C4-2B (cell line): ENCODE results near the gene CALCB.

ENCODE experiments used
- H3K27ac ChIP-seq: fragments of 450-650 bp; 2 replicates; pipeline ENCODE4 v1.5.1; 2017
- CTCF ChIP-seq: fragments of 450-650 bp; conservative IDR thresholded peaks from 2 replicates; pipeline ENCODE4 v1.5.1; 2017; ENCODE audit warnings: mild to moderate bottlenecking
- ZFX ChIP-seq: fragments of 450-650 bp; IDR thresholded peaks from 2 replicates; pipeline ENCODE4 v1.6.1; 2017

The CALCB gene

GRCh38 chr11:15091175-15091574 lies 17.8 kb downstream of the CALCB start:
- no peak for TF ChIP-seq ZFX
- no peak for TF ChIP-seq CTCF
- H3K27ac ChIP-seq: no peak overlapping the region

- H3K27ac ChIP-seq: no peak overlapping the region
- TF ChIP-seq CTCF: no peak
- no peak for TF ChIP-seq ZFX
Measured at GRCh38 chr11:15091625-15092024, 18.2 kb downstream of the CALCB start.

- TF ChIP-seq ZFX: no peak
- TF ChIP-seq CTCF: no peak
Measured at GRCh38 chr11:15093432-15093831, 20.0 kb downstream of the CALCB start.

GRCh38 chr11:15095736-15096228 lies 22.4 kb downstream of the CALCB start:
- no peak overlapping the region for H3K27ac ChIP-seq
- TF ChIP-seq ZFX: no peak
- TF ChIP-seq CTCF: no peak

More at GRCh38 chr11:15093432-15093831, 20.0 kb downstream of the CALCB start:
- H3K27ac ChIP-seq: no peak overlapping the region

- TF ChIP-seq ZFX (no peak), CTCF (no peak)
- no peak overlapping the region for H3K27ac ChIP-seq
Measured at GRCh38 chr11:15097411-15097810, 24.0 kb downstream of the CALCB start.

- no peak overlapping the region for H3K27ac ChIP-seq
- TF ChIP-seq ZFX (no peak), CTCF (no peak)
Measured at GRCh38 chr11:15099267-15099666, 25.9 kb downstream of the CALCB start.

GRCh38 chr11:15101072-15101709 lies 27.8 kb downstream of the CALCB start:
- H3K27ac ChIP-seq: no peak overlapping the region
- TF ChIP-seq ZFX (no peak), CTCF (peak; percentile 95)
